SKM-1 treated with dmso at 0.1 percent for 144 hours (cell line): Measurements from ENCODE around the gene GKN1.

ENCODE experiments used
- DNase-seq: peaks from one replicate; lab custom pipeline; 2025; ENCODE audit not compliant: unreplicated experiment; lab: John Stamatoyannopoulos, UW

The GKN1 gene

GRCh38 chr2:69003731-69004130 lies 29.3 kb downstream of the GKN1 start:
- DNase-seq = no peak

- DNase-seq = no peak
Measured at GRCh38 chr2:69007169-69007568, 32.7 kb downstream of the GKN1 start.

GRCh38 chr2:69007603-69008002 lies 33.2 kb downstream of the GKN1 start:
- DNase-seq = no peak

- no peak for DNase-seq
Measured at GRCh38 chr2:69010437-69011194, 36.2 kb downstream of the GKN1 start.

GRCh38 chr2:69011611-69012157 lies 37.2 kb downstream of the GKN1 start:
- DNase-seq = no peak

- peak; percentile 41 for DNase-seq
Measured at GRCh38 chr2:69012310-69013141, 38.1 kb downstream of the GKN1 start.

GRCh38 chr2:69013142-69013839 lies 38.9 kb downstream of the GKN1 start, which contains the start of gene ANTXR1:
ANTXR1 (plus strand) TSS chr2:69013179; CDS start chr2:69013500, 321 bp downstream.
- DNase-seq = peak; percentile 41

GRCh38 chr2:69013840-69014821 lies 39.7 kb downstream of the GKN1 start:
- DNase-seq = no peak

GRCh38 chr2:69017080-69017479 lies 42.6 kb downstream of the GKN1 start:
- DNase-seq = no peak

- no peak for DNase-seq
Measured at GRCh38 chr2:69017835-69018234, 43.4 kb downstream of the GKN1 start.

GRCh38 chr2:69018678-69019095 lies 44.3 kb downstream of the GKN1 start:
- no peak for DNase-seq

GRCh38 chr2:69020496-69021426 lies 46.3 kb downstream of the GKN1 start:
- DNase-seq = no peak

GRCh38 chr2:69021727-69022126 lies 47.3 kb downstream of the GKN1 start:
- no peak for DNase-seq

GRCh38 chr2:69022548-69022947 lies 48.1 kb downstream of the GKN1 start:
- no peak for DNase-seq

- no peak for DNase-seq
Measured at GRCh38 chr2:69023236-69023635, 48.8 kb downstream of the GKN1 start.

- DNase-seq = peak; percentile 69
Measured at GRCh38 chr2:69026026-69026425, 51.6 kb downstream of the GKN1 start.

- no peak for DNase-seq
Measured at GRCh38 chr2:69026691-69027459, 52.4 kb downstream of the GKN1 start.
